Coronary artery (tissue), 2 donors: Measurements from ENCODE around the gene SMARCA2.

Experiments
- DNase-seq: peaks from one replicate; pipeline ENCODE4 v3.0.0-alpha.2; 2017; ENCODE audit warnings: low spot score
- H3K27ac ChIP-seq, 2 donors: fragments of 200-600 bp; sonication (generic); one replicate each; pipeline ENCODE4 v1.5.1; 2016 to 2019
- H3K4me3 ChIP-seq: fragments of 200-600 bp; sonication (generic); 2 replicates; pipeline ENCODE4 v1.5.1; 2016; ENCODE audit warnings: mild to moderate bottlenecking, moderate library complexity
- CTCF ChIP-seq: fragments of 200-600 bp; sonication (generic); IDR thresholded peaks from one replicate; pipeline ENCODE4 v1.5.1; 2019; ENCODE audit warnings: antibody characterized with exemption

SMARCA2 gene

GRCh38 chr9:2013743-2014475 lies 1.2 kb upstream of the SMARCA2 start:
- no peak for DNase-seq
- Histone ChIP-seq H3K27ac (peak overlapping the region; percentile 88 to 98), H3K4me3 (peak overlapping the region; percentile 82)
- no peak for TF ChIP-seq CTCF

DNA sequence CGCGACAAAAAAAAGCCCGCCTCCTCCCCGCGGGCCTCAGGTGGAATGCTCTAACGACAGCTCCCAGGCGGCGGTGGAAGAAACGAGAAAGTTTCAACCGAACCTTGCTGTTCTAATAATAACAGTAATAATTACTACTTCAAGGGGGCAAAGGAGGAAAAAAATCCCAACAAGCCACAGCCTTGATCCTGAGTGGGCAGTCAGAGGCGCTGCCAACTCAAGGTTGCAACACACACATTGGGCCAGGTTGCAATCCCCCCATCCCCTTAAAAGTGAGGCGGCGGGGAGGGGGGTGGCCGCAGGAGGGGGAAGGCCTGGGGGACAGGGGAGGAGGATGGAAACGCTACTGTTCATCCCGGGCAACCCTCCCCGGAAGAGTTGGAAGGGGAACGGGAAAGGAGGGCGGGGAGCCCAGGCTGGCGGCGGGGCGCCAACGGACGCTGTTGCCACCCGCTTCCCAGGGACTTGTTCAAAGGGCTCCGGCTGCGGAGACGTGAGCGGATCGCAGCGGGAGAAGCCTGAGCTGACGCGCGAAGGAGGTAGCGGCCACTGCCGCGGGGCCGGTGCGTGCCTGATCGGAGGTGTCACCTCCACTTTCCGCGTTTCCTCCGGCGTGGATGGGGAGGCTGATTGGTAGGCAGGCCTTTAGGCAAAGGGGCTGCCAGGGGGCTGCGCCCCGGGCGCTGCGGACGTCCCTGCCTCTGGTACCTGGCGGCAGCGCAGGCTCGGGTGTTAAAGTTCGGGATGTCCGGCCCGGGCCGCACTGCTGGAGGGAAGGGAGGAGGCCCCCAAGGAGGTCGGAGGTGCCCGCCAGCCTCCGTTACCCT lies 647 bp downstream of the SMARCA2 start:
- Histone ChIP-seq H3K4me3 (peak overlapping the region; percentile 82), H3K27ac (peak overlapping the region; percentile 98)
- DNase-seq = peak; percentile 85
- no peak for TF ChIP-seq CTCF

- no peak for TF ChIP-seq CTCF
- Histone ChIP-seq H3K4me3 (peak overlapping the region; percentile 82), H3K27ac (peak overlapping the region; percentile 98)
- peak; percentile 90 for DNase-seq
Measured at GRCh38 chr9:2016408-2017330, 1.5 kb downstream of the SMARCA2 start.

- H3K4me3 ChIP-seq = peak overlapping the region; percentile 82
- peak overlapping the region; percentile 98 for H3K27ac ChIP-seq
- TF ChIP-seq CTCF = no peak
- DNase-seq = peak; percentile 87
Measured at GRCh38 chr9:2017331-2018161, 2.4 kb downstream of the SMARCA2 start.

DNA sequence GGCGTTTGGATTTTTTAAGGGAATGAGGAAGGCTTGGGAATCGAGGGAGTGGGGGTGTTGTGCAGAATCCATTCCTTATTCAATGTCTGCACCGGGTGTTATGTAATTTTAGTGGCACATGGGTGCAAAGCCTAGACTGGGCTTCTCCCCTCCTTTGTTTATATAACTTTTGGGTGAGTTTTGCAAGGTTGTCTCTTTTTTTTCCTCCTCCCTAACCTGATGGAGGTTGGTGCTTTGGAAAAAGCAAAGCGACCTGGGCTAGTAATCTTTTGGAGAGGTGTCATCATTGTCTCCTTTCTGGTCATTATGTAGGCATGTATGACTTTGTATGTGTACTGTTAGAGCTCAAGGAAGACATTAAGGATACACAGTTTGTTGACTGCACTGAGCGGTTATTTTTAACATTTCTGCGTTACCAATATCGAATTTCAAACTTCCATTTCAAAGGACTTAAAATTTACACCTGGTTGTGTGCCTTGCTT lies 3.1 kb downstream of the SMARCA2 start:
- peak overlapping the region; percentile 82 for H3K4me3 ChIP-seq
- no peak for DNase-seq
- peak overlapping the region; percentile 98 for H3K27ac ChIP-seq
- TF ChIP-seq CTCF = no peak
